KOPT-K1 (cell line): Measurements from ENCODE around the gene C9orf72.

Experiments
- H3K27ac ChIP-seq: fragments of 200-600 bp; sonication (generic); 2 replicates; pipeline ENCODE4 v1.5.1; 2016; ENCODE audit warnings: antibody characterized with exemption, mild to moderate bottlenecking, low read depth, low read length; ENCODE audit not compliant: poor library complexity, severe bottlenecking
- H3K36me3 ChIP-seq: fragments of 200-600 bp; sonication (generic); 2 replicates; pipeline ENCODE4 v1.5.1; 2017; ENCODE audit warnings: antibody characterized with exemption, mild to moderate bottlenecking, low read length, moderate library complexity; ENCODE audit not compliant: insufficient read depth
- H3K9me3 ChIP-seq: fragments of 200-600 bp; sonication (generic); 2 replicates; pipeline ENCODE4 v1.5.1; 2017; ENCODE audit warnings: antibody characterized with exemption, low read length, mild to moderate bottlenecking; ENCODE audit not compliant: insufficient read depth, poor library complexity, severe bottlenecking

Gene C9orf72

GRCh38 chr9:27591093-27591492 lies 17.8 kb upstream of the C9orf72 start:
- Histone ChIP-seq H3K36me3 (no peaks in the 10 kb centered on the region), H3K27ac (no peak overlapping the region), H3K9me3 (no peaks in the 10 kb centered on the region)

DNA sequence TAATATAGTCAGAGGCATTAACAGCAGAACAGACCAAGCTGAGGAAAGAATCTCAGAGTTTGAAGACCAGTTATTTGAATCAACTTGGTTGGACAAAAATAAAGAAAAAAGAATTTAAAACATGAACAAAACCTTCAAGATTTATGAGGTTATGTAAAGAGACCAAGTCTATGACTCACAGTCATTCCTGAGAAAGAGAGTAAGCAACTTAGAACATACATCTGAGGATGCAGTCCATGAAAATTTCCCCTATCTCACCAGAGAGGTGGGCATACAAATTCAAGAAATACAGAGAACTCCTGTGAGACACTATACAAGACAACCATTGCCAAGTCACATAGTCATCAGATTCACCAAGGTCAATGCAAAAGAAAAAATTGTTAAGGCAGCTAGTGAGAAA lies 17.4 kb upstream of the C9orf72 start:
- H3K36me3 ChIP-seq: no peaks in the 10 kb centered on the region
- no peak overlapping the region for H3K27ac ChIP-seq
- no peaks in the 10 kb centered on the region for H3K9me3 ChIP-seq

GRCh38 chr9:27589462-27589861 lies 16.2 kb upstream of the C9orf72 start:
- H3K36me3 ChIP-seq: no peaks in the 10 kb centered on the region
- no peaks in the 10 kb centered on the region for H3K9me3 ChIP-seq
- no peak overlapping the region for H3K27ac ChIP-seq

DNA sequence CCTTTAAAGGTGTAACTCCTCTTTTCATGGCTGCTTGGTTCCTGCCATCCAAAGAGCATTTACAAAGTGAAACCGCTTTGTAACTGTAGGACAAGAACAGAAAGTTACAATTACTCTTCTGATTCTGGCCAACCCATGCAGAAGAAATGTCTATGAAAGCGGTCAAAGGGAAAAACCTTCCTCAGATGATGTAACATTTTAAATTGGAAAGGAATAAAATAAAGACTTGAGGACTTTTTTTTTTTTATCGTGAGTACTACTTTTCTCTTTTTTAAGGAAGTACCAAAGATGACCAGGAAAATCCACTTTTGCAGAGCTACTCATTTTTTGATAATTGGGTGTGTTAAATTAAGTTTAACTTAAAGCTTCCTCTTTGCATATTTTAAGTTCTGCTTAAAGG lies 13.0 kb upstream of the C9orf72 start:
- H3K27ac ChIP-seq: no peak overlapping the region
- no peaks in the 10 kb centered on the region for H3K36me3 ChIP-seq
- H3K9me3 ChIP-seq: no peaks in the 10 kb centered on the region

DNA sequence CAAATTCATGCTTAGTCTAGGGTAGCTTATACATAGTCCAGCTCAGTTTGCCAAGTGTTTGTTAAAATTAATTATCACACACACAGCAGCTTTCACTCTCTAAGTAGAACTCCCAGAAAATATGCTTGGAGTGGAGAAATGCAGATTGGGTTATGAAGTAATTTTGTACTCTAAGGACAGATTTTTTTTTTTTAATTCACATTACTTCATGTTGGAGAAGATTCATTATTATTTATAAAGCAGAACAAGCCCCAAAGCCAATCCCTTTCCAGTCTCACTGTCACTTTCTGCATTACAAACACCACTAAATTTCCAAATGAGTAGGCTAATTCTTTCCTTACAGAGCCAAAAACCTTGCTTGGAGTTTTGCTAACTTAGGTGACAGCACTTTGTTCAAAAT lies 11.7 kb upstream of the C9orf72 start:
- Histone ChIP-seq H3K9me3 (no peaks in the 10 kb centered on the region), H3K27ac (no peak overlapping the region), H3K36me3 (no peaks in the 10 kb centered on the region)

DNA sequence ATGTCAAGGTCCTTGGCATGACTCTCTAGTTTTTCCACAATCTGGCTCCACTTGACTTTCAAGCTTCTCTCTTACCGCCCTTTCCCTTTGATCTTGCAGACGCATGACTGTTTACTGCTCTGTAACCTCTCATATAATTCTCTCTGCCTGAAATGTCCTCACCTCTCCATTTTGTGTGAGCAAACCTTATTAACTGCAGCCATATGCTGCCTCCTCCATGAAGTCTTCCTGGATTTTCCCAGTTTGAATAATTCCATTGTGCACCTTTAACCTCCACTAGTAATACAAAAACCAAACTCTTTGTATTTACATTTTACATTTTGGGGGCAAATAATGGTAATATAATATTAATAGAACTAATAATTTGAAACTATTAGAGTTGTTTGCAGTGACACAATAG lies 9.5 kb upstream of the C9orf72 start:
- Histone ChIP-seq H3K36me3 (no peaks in the 10 kb centered on the region), H3K27ac (no peak overlapping the region), H3K9me3 (peaks cover 4% of the 10 kb centered on the region)

- H3K36me3 ChIP-seq: no peaks in the 10 kb centered on the region
- no peak overlapping the region for H3K27ac ChIP-seq
- H3K9me3 ChIP-seq: peaks cover 4% of the 10 kb centered on the region
Observed at GRCh38 chr9:27581826-27582225, 8.5 kb upstream of the C9orf72 start.

GRCh38 chr9:27573634-27574590 lies 631 bp upstream of the C9orf72 start:
- Histone ChIP-seq H3K9me3 (peaks cover 10% of the 10 kb centered on the region), H3K27ac (peak overlapping the region; percentile 54), H3K36me3 (no peaks in the 10 kb centered on the region)

DNA sequence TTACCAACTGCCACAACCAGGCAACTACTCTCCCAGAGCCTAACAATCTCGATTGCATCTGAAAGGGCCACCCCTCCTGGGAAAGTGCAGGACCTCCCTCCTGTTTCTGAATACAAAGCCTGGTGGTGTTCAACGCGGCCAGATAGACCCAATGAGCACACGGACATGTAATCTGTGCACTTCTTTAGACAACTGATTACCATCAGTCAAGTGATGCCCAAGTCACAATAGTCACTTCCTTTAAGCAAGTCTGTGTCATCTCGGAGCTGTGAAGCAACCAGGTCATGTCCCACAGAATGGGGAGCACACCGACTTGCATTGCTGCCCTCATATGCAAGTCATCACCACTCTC lies 739 bp downstream of the C9orf72 start:
- H3K27ac ChIP-seq: peak overlapping the region; percentile 54
- H3K36me3 ChIP-seq: no peaks in the 10 kb centered on the region
- H3K9me3 ChIP-seq: peaks cover 6% of the 10 kb centered on the region

DNA sequence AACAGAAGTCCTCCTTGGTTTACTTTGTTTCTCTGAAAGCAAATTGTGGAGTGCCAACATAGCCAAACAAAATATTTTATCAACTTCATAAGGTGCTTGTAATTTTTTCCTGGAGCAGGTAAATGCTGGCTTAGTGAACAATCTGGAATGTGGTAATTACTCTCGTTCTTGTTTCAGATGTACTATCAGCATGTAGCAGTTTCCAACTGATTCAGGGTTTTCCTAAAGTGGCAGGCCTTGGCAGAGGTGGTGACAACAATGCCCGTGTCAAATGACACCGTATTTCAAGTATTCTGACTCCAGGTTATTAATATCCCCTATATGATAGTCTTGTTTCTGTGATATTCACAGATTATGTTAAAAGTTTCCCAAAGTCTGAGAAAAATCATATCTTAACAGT lies 1.2 kb downstream of the C9orf72 start:
- Histone ChIP-seq H3K36me3 (no peaks in the 10 kb centered on the region), H3K9me3 (peaks cover 6% of the 10 kb centered on the region), H3K27ac (no peak overlapping the region)

DNA sequence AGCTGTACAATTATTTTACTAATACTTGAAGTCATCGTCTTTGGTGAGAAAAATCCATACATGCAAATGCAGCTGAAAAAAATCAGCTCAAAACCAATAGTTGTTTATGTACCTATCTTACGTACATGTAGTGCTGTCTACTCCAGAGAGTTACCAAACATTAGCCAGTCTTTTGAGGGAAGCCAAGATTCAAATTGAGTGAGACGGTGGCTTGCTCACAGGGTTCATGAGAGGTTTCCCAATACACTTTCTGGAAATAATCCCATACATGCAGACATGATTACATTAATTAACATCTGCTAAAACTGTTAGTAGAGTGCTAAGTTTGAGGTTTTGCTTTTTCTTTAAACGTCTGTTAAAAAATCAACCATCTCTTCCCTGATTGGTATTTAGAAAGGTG lies 2.3 kb downstream of the C9orf72 start:
- no peaks in the 10 kb centered on the region for H3K36me3 ChIP-seq
- no peak overlapping the region for H3K27ac ChIP-seq
- peaks cover 6% of the 10 kb centered on the region for H3K9me3 ChIP-seq

DNA sequence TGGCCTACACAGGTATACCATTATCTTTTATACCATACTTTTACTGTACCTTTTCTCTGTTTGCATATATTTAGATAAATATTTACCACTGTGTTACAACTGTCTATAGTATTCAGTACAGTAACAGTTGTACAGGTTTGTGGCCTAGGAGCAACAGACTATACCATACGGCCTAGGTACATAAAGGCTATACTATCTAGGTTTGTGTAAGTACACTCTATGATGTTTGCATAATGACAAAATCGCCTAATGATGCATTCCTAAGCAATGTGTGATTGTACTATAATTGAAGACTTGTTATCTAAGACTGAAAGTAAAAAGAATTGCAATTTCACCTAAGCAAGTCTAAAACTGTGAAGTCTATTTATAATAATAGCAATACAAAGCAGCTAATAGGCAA lies 3.9 kb downstream of the C9orf72 start:
- Histone ChIP-seq H3K36me3 (no peaks in the 10 kb centered on the region), H3K9me3 (no peaks in the 10 kb centered on the region), H3K27ac (no peak overlapping the region)

DNA sequence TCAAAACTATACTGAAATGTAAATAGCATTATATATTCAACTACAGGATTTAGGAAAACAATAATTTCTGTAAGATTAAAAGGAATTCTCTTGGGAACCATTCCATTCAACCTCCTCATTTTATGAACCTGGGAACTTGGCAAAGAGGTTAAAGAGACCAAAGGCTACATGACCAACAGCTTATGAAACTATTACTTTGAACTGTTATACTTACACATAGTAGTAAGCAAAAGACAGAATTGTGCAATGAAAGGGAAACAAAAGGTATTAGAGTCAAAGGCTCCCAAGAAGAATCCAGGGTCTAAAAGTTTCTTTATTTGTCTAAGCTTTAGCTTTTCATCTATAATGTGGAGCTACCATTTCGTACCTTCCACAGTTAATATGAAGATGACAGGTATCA lies 7.2 kb downstream of the C9orf72 start:
- Histone ChIP-seq H3K9me3 (no peaks in the 10 kb centered on the region), H3K27ac (no peak overlapping the region), H3K36me3 (no peaks in the 10 kb centered on the region; the same call in 1 of the 2 replicates)

DNA sequence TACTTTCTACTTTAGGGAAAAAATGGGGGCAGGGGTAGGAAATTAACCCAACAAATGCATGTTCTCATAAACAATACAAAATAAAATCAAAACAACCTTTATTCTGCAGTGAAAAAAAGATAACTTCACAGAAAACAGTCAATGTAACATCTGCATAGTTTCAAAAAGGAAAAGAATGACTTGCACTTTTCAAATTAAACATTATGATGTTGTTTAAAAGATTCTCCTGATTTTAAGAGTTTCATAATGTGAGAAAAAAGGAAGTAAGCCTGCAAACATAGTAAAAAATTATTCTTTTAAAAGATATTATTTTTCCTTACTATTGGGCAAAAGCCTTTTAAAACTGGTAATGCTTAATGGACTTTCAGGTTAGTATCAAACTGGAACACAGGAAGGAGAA lies 7.6 kb downstream of the C9orf72 start:
- Histone ChIP-seq H3K36me3 (no peaks in the 10 kb centered on the region; the same call in 1 of the 2 replicates), H3K27ac (no peak overlapping the region), H3K9me3 (no peaks in the 10 kb centered on the region)

DNA sequence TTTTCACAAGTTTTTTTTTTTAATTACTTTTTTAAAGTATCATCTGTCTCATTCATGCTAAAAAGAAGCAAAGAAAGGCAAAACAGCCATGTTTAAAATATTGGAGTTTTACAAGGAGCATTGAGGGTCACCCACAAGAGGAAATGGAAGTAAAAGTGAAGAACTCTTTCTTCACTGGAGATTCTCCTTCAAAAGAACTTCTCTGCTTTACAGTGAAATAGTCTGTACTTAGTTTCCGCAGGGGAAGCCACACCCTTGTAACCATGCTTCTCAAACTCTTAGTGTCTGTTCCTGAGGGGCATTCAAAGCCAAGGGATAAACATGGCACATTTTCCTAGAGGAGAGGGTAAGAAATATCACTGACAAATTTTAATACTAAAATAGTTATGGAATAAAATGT lies 8.6 kb downstream of the C9orf72 start:
- no peak overlapping the region for H3K27ac ChIP-seq
- H3K9me3 ChIP-seq: no peaks in the 10 kb centered on the region
- H3K36me3 ChIP-seq: no peaks in the 10 kb centered on the region; the same call in 1 of the 2 replicates
